ENCODE measurements around the gene ITIH1. TPM values are rescaled to one million over a fixed set of nuclear protein-coding genes. Genes with fewer than 3 reads are reported as not detected.

ITIH1 gene
- total RNA-seq, 1 experiment from 2014 or later = 0.31 TPM

- POLR2A ChIA-PET = no interaction called here
- in situ Hi-C loops (cut with HindIII; ENCODE audit: low pct_unique_long_range_greater_than_20kb, low sequenced_read_pairs) = no loop called here
- no TSS peak for BruUV-seq (replicated peaks)
These were observed 21.3 kb upstream of the ITIH1 start for GRCh38 chr3:52756141-52756540.

GRCh38 chr3:52763466-52763865, 13.9 kb upstream of the ITIH1 start:
- POLR2A ChIA-PET = no interaction called here
- no TSS peak for BruUV-seq (replicated peaks)
- peak; percentile 8 for DNase-seq (ENCODE audit: low read depth, low spot score)
- H3K27ac ChIP-seq (ENCODE audit: low read length) = no peak overlapping the region
- H3K27me3 ChIP-seq (ENCODE audit: control insufficient read depth, insufficient read depth, low read length) = no peaks in the 10 kb centered on the region
- H3K4me1 ChIP-seq (ENCODE audit: control insufficient read depth, insufficient read depth, low read length) = no peaks in the 10 kb centered on the region
- intact Hi-C loops (cut with micrococcal nuclease; ENCODE audit: unreplicated experiment) (no loop called here), in situ Hi-C loops (cut with HindIII; ENCODE audit: low pct_unique_long_range_greater_than_20kb, low sequenced_read_pairs) (no loop called here)
- no peak for ATAC-seq
- TF ChIP-seq TCF7L2 (IDR thresholded peaks at IDR 0.05; ENCODE audit: low read depth, low read length) (no peak), SIN3A (IDR thresholded peaks at IDR 0.05; ENCODE audit: borderline replicate concordance, insufficient read depth, low read depth, low read length) (no peak), POLR2AphosphoS5 (IDR thresholded peaks at IDR 0.05; ENCODE audit: low read depth, low read length) (no peak), REST (IDR thresholded peaks at IDR 0.05; ENCODE audit: insufficient read depth in 1 of 2, low read depth in 2 of 2, low read length in 1 of 2) (no peak), CTCF (IDR thresholded peaks at IDR 0.05) (no peak)
- CTCF ChIA-PET = no interaction called here
- H3K9me3 ChIP-seq (ENCODE audit: control insufficient read depth, insufficient read depth, low read depth, low read length) = no peaks in the 10 kb centered on the region
- H3K4me3 ChIP-seq (ENCODE audit: low read depth in 2 of 2, low read length in 2 of 2) = no peak overlapping the region
- peaks cover 7% of the 10 kb centered on the region for H3K36me3 ChIP-seq (ENCODE audit: control insufficient read depth, insufficient read depth, low read length)

More at GRCh38 chr3:52756141-52756540, 21.3 kb upstream of the ITIH1 start:
- CTCF ChIA-PET = no interaction called here
- ATAC-seq (no peak), DNase-seq (ENCODE audit: low read depth, low spot score) (no peak)
- intact Hi-C loops (cut with micrococcal nuclease; ENCODE audit: unreplicated experiment) = no loop called here
- Histone ChIP-seq H3K27ac (ENCODE audit: low read length) (no peak overlapping the region), H3K4me1 (ENCODE audit: control insufficient read depth, insufficient read depth, low read length) (no peaks in the 10 kb centered on the region), H3K9me3 (ENCODE audit: control insufficient read depth, insufficient read depth, low read depth, low read length) (no peaks in the 10 kb centered on the region), H3K36me3 (ENCODE audit: control insufficient read depth, insufficient read depth, low read length) (peaks cover 3% of the 10 kb centered on the region; the same call in 1 of the 2 replicates), H3K4me3 (ENCODE audit: low read depth in 2 of 2, low read length in 2 of 2) (no peak overlapping the region), H3K27me3 (ENCODE audit: control insufficient read depth, insufficient read depth, low read length) (no peaks in the 10 kb centered on the region)
- TF ChIP-seq REST (IDR thresholded peaks at IDR 0.05; ENCODE audit: insufficient read depth in 1 of 2, low read depth in 2 of 2, low read length in 1 of 2) (no peak), CTCF (IDR thresholded peaks at IDR 0.05) (no peak), SIN3A (IDR thresholded peaks at IDR 0.05; ENCODE audit: borderline replicate concordance, insufficient read depth, low read depth, low read length) (no peak), TCF7L2 (IDR thresholded peaks at IDR 0.05; ENCODE audit: low read depth, low read length) (no peak), POLR2AphosphoS5 (IDR thresholded peaks at IDR 0.05; ENCODE audit: low read depth, low read length) (no peak)

Measured in Panc1 (cell line).